PC-3 (cell line): ENCODE measurements around the gene RPS6KA2. TPM values are rescaled to one million over a fixed set of nuclear protein-coding genes. Genes with fewer than 3 reads are reported as not detected.

Source experiments
- ATAC-seq: fragments of 200-7000 bp; cut with Tn5 transposase; 2 replicates; pipeline ENCODE4 v1.9.1; 2020; ENCODE audit warnings: mild to moderate bottlenecking, moderate library complexity
- BruUV-seq: library from RNA; stranded (reverse); fragments of 400-500 nt; replicated peaks from 2 replicates; lab custom pipeline; 2021; lab: Mats Ljungman, UMichigan
- CTCF ChIA-PET: fragments of 300-600 bp; sonication (Branson Sonifier 250); formaldehyde crosslinking; loops from one replicate; lab custom pipeline; 2022; ENCODE audit warnings: antibody characterized with exemption; lab: Charles Lee
- POLR2A ChIA-PET: fragments of 300-600 bp; sonication (Branson Sonifier 250); formaldehyde crosslinking; loops from one replicate; lab custom pipeline; 2022; ENCODE audit warnings: antibody characterized with exemption; ENCODE audit not compliant: unreplicated experiment; lab: Charles Lee
- DNase-seq: peaks from one replicate; pipeline ENCODE4 v3.0.0-alpha.2; 2015
- H2AFZ ChIP-seq: fragments of 300-600 bp; sonication (generic); 2 replicates; pipeline ENCODE4 v1.6.0; 2016; ENCODE audit warnings: antibody characterized with exemption, low read length
- H3F3A ChIP-seq: fragments of 300-600 bp; sonication (generic); one replicate; pipeline ENCODE4 v1.6.0; 2017; ENCODE audit warnings: antibody characterized with exemption, low read length, control low read depth, mild to moderate bottlenecking; ENCODE audit not compliant: unreplicated experiment
- H3K27ac ChIP-seq: fragments of 300-600 bp; sonication (generic); 2 replicates; pipeline ENCODE4 v1.5.1; 2016; ENCODE audit warnings: mild to moderate bottlenecking, low read length
- H3K27me3 ChIP-seq: fragments of 300-600 bp; sonication (generic); 2 replicates; pipeline ENCODE4 v1.6.1; 2016; ENCODE audit warnings: low read length, mixed read lengths
- H3K36me3 ChIP-seq: fragments of 300-600 bp; sonication (generic); 2 replicates; pipeline ENCODE4 v1.6.1; 2016; ENCODE audit warnings: low read depth, mixed run types, low read length, mixed read lengths
- H3K4me1 ChIP-seq: fragments of 300-600 bp; sonication (generic); 2 replicates; pipeline ENCODE4 v1.5.1; 2016; ENCODE audit warnings: low read length; ENCODE audit not compliant: insufficient read depth
- H3K4me2 ChIP-seq: fragments of 300-600 bp; sonication (generic); 2 replicates; pipeline ENCODE4 v1.6.0; 2016; ENCODE audit warnings: low read length
- H3K4me3 ChIP-seq: fragments of 300-600 bp; sonication (generic); 2 replicates; pipeline ENCODE4 v1.5.1; 2016; ENCODE audit warnings: mild to moderate bottlenecking, low read length, mixed read lengths
- H3K79me2 ChIP-seq: fragments of 300-600 bp; sonication (generic); 2 replicates; pipeline ENCODE4 v1.6.1; 2017; ENCODE audit warnings: low read length, mixed read lengths
- H3K9ac ChIP-seq: fragments of 300-600 bp; sonication (generic); 2 replicates; pipeline ENCODE4 v1.6.0; 2016; ENCODE audit warnings: mild to moderate bottlenecking, low read length
- H3K9me2 ChIP-seq: fragments of 300-600 bp; sonication (generic); replicated peaks from 2 replicates; pipeline ENCODE4 v1.6.1; 2016; ENCODE audit warnings: mixed run types, low read length, mixed read lengths
- H3K9me3 ChIP-seq: fragments of 300-600 bp; sonication (generic); 2 replicates; pipeline ENCODE4 v1.6.1; 2016; ENCODE audit warnings: low read length, mixed read lengths
- H4K20me1 ChIP-seq: fragments of 300-600 bp; sonication (generic); 2 replicates; pipeline ENCODE4 v1.6.1; 2016; ENCODE audit warnings: low read length, mixed read lengths
- EZH2 ChIP-seq: fragments of 300-600 bp; sonication (generic); IDR thresholded peaks from one replicate; pipeline ENCODE4 v1.6.1; 2017; ENCODE audit warnings: antibody characterized with exemption, mild to moderate bottlenecking, low read length; ENCODE audit not compliant: unreplicated experiment
- EZH2phosphoT487 ChIP-seq: fragments of 300-600 bp; sonication (generic); IDR thresholded peaks from 2 replicates; pipeline ENCODE4 v1.6.1; 2018; ENCODE audit warnings: mild to moderate bottlenecking, antibody characterized with exemption, low read length, borderline replicate concordance
- intact Hi-C: fragments of 100-400 bp; cut with micrococcal nuclease; formaldehyde crosslinking; loops from 2 replicates; pipeline ENCODE4 v1.9.0; 2023
- total RNA-seq: library from RNA; depleted of rRNA; stranded (reverse); fragments of >200 nt; gene quantifications from 2 replicates; pipeline ENCODE4 v1.2.3, GENCODE V29; 2014
- TF ChIP-seq, protein P1 (sequence below): fragments of 300-600 bp; sonication (generic); conservative IDR thresholded peaks from 2 replicates; pipeline ENCODE4 v1.5.1; 2017; ENCODE audit warnings: antibody characterized with exemption, low read depth, mild to moderate bottlenecking, low read length

RPS6KA2 gene
- total RNA-seq, 1 experiment from 2014 or later, result 5.1 TPM

DNA sequence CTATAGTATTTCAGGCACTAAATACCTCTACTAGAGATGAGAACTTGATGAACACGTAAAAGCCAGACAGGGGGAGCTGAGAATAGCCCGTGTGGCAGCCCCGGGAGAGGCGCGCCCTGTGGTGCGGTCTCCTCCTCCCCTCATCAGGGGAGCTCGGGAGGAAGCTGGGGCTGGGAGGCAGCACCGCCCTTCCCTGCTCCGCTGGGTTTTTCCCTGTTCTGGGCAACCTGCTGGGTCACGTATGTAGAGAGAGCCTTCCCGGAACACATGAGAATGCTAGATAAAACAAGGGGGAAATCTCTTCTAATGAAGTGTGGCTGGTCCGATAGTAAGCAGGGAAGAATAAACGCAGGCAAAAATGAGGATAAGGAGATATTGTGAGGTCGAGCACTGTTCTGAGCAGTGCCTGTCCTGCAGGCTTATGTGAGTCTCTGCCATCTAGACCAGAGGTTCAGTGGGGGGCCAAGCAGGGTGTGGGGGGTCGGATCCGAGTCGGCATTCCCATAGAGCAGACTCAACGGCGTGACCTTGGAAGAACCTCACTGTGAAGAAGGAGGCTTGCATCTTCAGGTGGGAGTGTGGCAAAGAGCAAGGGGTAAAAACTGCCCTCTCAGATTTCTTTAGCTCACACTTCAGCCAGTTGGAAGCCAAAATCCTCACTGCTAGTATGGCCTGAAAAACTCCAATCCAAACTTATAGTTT, 13.4 kb upstream of the RPS6KA2 start:
- Histone ChIP-seq H3K4me1 (no peaks in the 10 kb centered on the region; the same call in 1 of the 2 replicates), H3K36me3 (no peaks in the 10 kb centered on the region), H3K27ac (no peak overlapping the region), H3K9me3 (no peaks in the 10 kb centered on the region), H2AFZ (no peak overlapping the region), H3K9ac (no peak overlapping the region), H3K9me2 (no peaks in the 10 kb centered on the region), H3K4me3 (no peak overlapping the region), H3F3A (no peaks in the 10 kb centered on the region), H3K27me3 (no peaks in the 10 kb centered on the region), H3K4me2 (no peak overlapping the region), H4K20me1 (no peaks in the 10 kb centered on the region), H3K79me2 (no peaks in the 10 kb centered on the region)
- ChIA-PET CTCF (no interaction called here), POLR2A (no interaction called here)
- ATAC-seq (no peak), DNase-seq (no peak)
- TF ChIP-seq EZH2phosphoT487, result no peak
- TF ChIP-seq, protein P1, sequence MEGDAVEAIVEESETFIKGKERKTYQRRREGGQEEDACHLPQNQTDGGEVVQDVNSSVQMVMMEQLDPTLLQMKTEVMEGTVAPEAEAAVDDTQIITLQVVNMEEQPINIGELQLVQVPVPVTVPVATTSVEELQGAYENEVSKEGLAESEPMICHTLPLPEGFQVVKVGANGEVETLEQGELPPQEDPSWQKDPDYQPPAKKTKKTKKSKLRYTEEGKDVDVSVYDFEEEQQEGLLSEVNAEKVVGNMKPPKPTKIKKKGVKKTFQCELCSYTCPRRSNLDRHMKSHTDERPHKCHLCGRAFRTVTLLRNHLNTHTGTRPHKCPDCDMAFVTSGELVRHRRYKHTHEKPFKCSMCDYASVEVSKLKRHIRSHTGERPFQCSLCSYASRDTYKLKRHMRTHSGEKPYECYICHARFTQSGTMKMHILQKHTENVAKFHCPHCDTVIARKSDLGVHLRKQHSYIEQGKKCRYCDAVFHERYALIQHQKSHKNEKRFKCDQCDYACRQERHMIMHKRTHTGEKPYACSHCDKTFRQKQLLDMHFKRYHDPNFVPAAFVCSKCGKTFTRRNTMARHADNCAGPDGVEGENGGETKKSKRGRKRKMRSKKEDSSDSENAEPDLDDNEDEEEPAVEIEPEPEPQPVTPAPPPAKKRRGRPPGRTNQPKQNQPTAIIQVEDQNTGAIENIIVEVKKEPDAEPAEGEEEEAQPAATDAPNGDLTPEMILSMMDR, result no peak
- no peak for TF ChIP-seq EZH2
- BruUV-seq, result no TSS peak
- intact Hi-C loops, result no loop called here

DNA sequence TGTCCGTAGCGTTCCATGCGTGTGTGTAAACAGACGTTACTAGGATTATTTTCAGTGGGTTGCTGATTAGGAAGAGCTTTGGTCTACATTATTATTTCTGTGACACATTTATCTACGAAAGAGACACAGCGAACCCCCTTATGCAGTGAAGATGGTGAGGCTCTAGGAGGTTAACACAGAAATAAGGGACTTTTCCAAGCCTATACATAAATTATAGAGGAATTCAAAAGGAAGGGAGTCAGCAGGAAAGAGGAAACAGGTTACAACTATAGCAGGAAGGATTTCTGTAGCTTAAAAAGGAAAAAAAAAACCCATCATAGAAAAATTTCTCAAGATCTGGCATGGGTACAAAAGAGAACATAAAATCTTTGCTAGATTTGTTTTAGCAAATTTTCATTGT, 12.9 kb upstream of the RPS6KA2 start:
- ChIA-PET CTCF (no interaction called here), POLR2A (no interaction called here)
- intact Hi-C loops, result no loop called here
- H3K9ac ChIP-seq, result no peak overlapping the region
- H3F3A ChIP-seq, result no peaks in the 10 kb centered on the region
- no peaks in the 10 kb centered on the region for H3K9me2 ChIP-seq
- H2AFZ ChIP-seq, result no peak overlapping the region
- no peak for TF ChIP-seq EZH2phosphoT487
- no peak for TF ChIP-seq EZH2
- TF ChIP-seq, protein P1, result no peak
- H3K9me3 ChIP-seq, result no peaks in the 10 kb centered on the region
- H3K79me2 ChIP-seq, result no peaks in the 10 kb centered on the region
- no TSS peak for BruUV-seq
- H3K27ac ChIP-seq, result no peak overlapping the region
- H3K27me3 ChIP-seq, result no peaks in the 10 kb centered on the region
- no peaks in the 10 kb centered on the region for H3K36me3 ChIP-seq
- H3K4me1 ChIP-seq, result no peaks in the 10 kb centered on the region; the same call in 1 of the 2 replicates
- ATAC-seq (no peak), DNase-seq (no peak)
- no peak overlapping the region for H3K4me2 ChIP-seq
- no peaks in the 10 kb centered on the region for H4K20me1 ChIP-seq
- H3K4me3 ChIP-seq, result no peak overlapping the region

DNA sequence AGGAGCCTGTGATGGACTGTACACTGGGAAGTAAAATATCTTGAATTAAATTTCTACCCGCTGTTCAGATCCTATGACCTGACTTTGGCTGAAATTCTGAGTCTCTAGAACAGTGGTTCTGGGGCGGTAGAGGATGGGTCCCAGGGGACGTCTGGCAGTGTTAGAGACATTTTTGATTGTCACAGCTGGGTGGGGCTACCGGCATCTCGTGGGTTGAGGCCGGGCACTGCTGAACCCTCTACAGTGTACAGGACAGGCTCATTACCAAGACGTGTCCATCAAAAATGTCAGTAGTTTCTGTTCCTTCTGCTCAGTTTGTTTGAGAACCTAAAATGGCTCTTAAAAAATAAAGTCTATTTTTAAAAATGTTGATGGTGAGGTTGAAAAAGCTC, 11.5 kb upstream of the RPS6KA2 start:
- ATAC-seq (no peak), DNase-seq (no peak)
- TF ChIP-seq, protein P1, result no peak
- TF ChIP-seq EZH2, result no peak
- POLR2A ChIA-PET, result no interaction called here
- H3K27ac ChIP-seq, result no peak overlapping the region
- no peaks in the 10 kb centered on the region; the same call in 1 of the 2 replicates for H3K4me1 ChIP-seq
- no peak overlapping the region for H3K4me3 ChIP-seq
- no peaks in the 10 kb centered on the region for H4K20me1 ChIP-seq
- BruUV-seq, result no TSS peak
- H3K36me3 ChIP-seq, result no peaks in the 10 kb centered on the region
- no peak overlapping the region for H3K9ac ChIP-seq
- no peaks in the 10 kb centered on the region for H3K9me2 ChIP-seq
- no peaks in the 10 kb centered on the region for H3K79me2 ChIP-seq
- no peaks in the 10 kb centered on the region for H3F3A ChIP-seq
- H3K9me3 ChIP-seq, result no peaks in the 10 kb centered on the region
- H3K4me2 ChIP-seq, result no peak overlapping the region
- no peaks in the 10 kb centered on the region for H3K27me3 ChIP-seq
- intact Hi-C loops, result no loop called here
- H2AFZ ChIP-seq, result no peak overlapping the region
- CTCF ChIA-PET, result no interaction called here
